K562 (cell line): ENCODE data around the gene MADCAM1. TPM values are rescaled to one million over a fixed set of nuclear protein-coding genes. Genes with fewer than 3 reads are reported as not detected.

Experiments
- ARID3A ChIP-seq: IDR thresholded peaks from 2 replicates; pipeline ENCODE4 v1.6.1; 2012; ENCODE audit warnings: low read depth, low read length, improper control_type of control experiment, borderline replicate concordance
- ATF7 ChIP-seq: fragments of 450-650 bp; IDR thresholded peaks from 2 replicates; pipeline ENCODE4 v1.7.1; 2014; ENCODE audit warnings: mild to moderate bottlenecking, moderate library complexity
- E2F4 ChIP-seq: sonication (generic); formaldehyde crosslinking; IDR thresholded peaks from 2 replicates; pipeline ENCODE4 v1.8.0; 2022; ENCODE audit warnings: mild to moderate bottlenecking, low read depth, missing genetic modification reagents
- GABPB1 ChIP-seq: sonication (generic); formaldehyde crosslinking; IDR thresholded peaks from 2 replicates; pipeline ENCODE4 v1.8.0; 2022; ENCODE audit warnings: mild to moderate bottlenecking, missing genetic modification reagents
- MAX ChIP-seq: sonication (generic); formaldehyde crosslinking; IDR thresholded peaks from 2 replicates; pipeline ENCODE4 v1.9.0; 2022; ENCODE audit warnings: mild to moderate bottlenecking, missing genetic modification reagents
- MNT ChIP-seq, 2 experiments: fragments of 450-650 bp; conservative IDR thresholded peaks; 2 replicates each; pipeline ENCODE4 v1.6.1; 2017; ENCODE audit warnings: mild to moderate bottlenecking in 2 of 2, moderate library complexity in 2 of 2
- NFYB ChIP-seq: IDR thresholded peaks from 2 replicates; pipeline ENCODE4 v1.6.1; 2011; ENCODE audit warnings: mild to moderate bottlenecking, moderate library complexity; ENCODE audit not compliant: insufficient read length; ENCODE audit errors: extremely low read depth
- RBBP5 ChIP-seq: fragments of 200-600 bp; sonication (generic); IDR thresholded peaks from 2 replicates; pipeline ENCODE4 v1.6.1; 2012; ENCODE audit warnings: borderline replicate concordance, mild to moderate bottlenecking, low read length, control low read depth, inconsistent platforms; ENCODE audit not compliant: insufficient read depth, poor library complexity, severe bottlenecking
- SLC30A9 ChIP-seq: fragments of 250-450 bp; sonication (Bioruptor Pico); IDR thresholded peaks from 2 replicates; pipeline ENCODE4 v1.8.0; 2022; ENCODE audit warnings: mild to moderate bottlenecking, moderate library complexity
- YBX1 ChIP-seq: fragments of 450-650 bp; IDR thresholded peaks from 2 replicates; pipeline ENCODE4 v1.7.1; 2016; ENCODE audit warnings: mild to moderate bottlenecking
- ZNF695 ChIP-seq: fragments of 450-650 bp; formaldehyde crosslinking; IDR thresholded peaks from 2 replicates; pipeline ENCODE4 v1.4.0; 2020; ENCODE audit warnings: mild to moderate bottlenecking, moderate library complexity
- polyA plus RNA-seq, 8 experiments: library from polyadenylated mRNA; depleted of rRNA in 4 of 8; stranded (reverse) in 5 of 8; unstranded in 3 of 8; fragments of >200 nt; fragmentation: Nextera tagmentation in 2 of 8; fragmentation: Illumina TruSeq in 1 of 8; extraction: Ambion mirVana in 2 of 8; extraction: Trizol in 1 of 8; gene quantifications; 2 replicates each; pipeline versions ENCODE4 v1.2.1 to v1.2.3, GENCODE V29; 2011 to 2014; ENCODE audit warnings: inconsistent platforms in 1 of 8, missing spikeins in 1 of 8
- total RNA-seq, 7 experiments: library from RNA; depleted of rRNA in 6 of 7; stranded (reverse); fragments of >200 nt in 6 of 7; fragmentation: Illumina TruSeq in 2 of 7; extraction: Trizol in 2 of 7; gene quantifications; 2 replicates each; pipeline versions ENCODE4 v1.2.1 to v1.2.3, GENCODE V29; 2011 to 2021; ENCODE audit warnings: low replicate concordance in 1 of 7
- TF ChIP-seq, protein P1 (sequence below): sonication (generic); formaldehyde crosslinking; IDR thresholded peaks from 2 replicates; pipeline ENCODE4 v1.8.1; 2023; ENCODE audit warnings: missing genetic modification reagents, mild to moderate bottlenecking, borderline replicate concordance

The MADCAM1 gene
- total and polyA plus RNA-seq, 9 of the 15 experiments (the other 6 are each of a cell fraction or from before 2014, with no cell fraction given), result 0.09 to 0.36 (median 0.09) TPM; not detected in 6

GRCh38 chr19:507286-508203 is 11.3 kb downstream of the MADCAM1 start, which contains the start of gene TPGS1 (continued):
- TF ChIP-seq, protein P1, sequence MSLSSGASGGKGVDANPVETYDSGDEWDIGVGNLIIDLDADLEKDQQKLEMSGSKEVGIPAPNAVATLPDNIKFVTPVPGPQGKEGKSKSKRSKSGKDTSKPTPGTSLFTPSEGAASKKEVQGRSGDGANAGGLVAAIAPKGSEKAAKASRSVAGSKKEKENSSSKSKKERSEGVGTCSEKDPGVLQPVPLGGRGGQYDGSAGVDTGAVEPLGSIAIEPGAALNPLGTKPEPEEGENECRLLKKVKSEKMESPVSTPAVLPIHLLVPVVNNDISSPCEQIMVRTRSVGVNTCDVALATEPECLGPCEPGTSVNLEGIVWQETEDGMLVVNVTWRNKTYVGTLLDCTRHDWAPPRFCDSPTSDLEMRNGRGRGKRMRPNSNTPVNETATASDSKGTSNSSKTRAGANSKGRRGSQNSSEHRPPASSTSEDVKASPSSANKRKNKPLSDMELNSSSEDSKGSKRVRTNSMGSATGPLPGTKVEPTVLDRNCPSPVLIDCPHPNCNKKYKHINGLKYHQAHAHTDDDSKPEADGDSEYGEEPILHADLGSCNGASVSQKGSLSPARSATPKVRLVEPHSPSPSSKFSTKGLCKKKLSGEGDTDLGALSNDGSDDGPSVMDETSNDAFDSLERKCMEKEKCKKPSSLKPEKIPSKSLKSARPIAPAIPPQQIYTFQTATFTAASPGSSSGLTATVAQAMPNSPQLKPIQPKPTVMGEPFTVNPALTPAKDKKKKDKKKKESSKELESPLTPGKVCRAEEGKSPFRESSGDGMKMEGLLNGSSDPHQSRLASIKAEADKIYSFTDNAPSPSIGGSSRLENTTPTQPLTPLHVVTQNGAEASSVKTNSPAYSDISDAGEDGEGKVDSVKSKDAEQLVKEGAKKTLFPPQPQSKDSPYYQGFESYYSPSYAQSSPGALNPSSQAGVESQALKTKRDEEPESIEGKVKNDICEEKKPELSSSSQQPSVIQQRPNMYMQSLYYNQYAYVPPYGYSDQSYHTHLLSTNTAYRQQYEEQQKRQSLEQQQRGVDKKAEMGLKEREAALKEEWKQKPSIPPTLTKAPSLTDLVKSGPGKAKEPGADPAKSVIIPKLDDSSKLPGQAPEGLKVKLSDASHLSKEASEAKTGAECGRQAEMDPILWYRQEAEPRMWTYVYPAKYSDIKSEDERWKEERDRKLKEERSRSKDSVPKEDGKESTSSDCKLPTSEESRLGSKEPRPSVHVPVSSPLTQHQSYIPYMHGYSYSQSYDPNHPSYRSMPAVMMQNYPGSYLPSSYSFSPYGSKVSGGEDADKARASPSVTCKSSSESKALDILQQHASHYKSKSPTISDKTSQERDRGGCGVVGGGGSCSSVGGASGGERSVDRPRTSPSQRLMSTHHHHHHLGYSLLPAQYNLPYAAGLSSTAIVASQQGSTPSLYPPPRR (CRISPR knock-in tag), result no peak
- TF ChIP-seq SLC30A9 (CRISPR knock-in tag), result no peak
- 0 out of 2 replicates have a peak, but pooled peaks have one; percentile 17 for TF ChIP-seq MAX (CRISPR knock-in tag)
- TF ChIP-seq NFYB, result no peak
- no peak for TF ChIP-seq ZNF695 (CRISPR knock-in tag)
- no peak for TF ChIP-seq E2F4 (CRISPR knock-in tag)
- peak; percentile 99 for TF ChIP-seq GABPB1 (CRISPR knock-in tag)
- TF ChIP-seq YBX1, result no peak
- TF ChIP-seq ATF7, result peak; percentile 63; the same call in 1 of the 2 replicates
- TF ChIP-seq ARID3A, result no peak
- TF ChIP-seq MNT (conservative IDR thresholded peaks at IDR 0.05), result peak in 1 of 2 experiments; percentile 53; a peak in 1 of 4 replicates
- peak; percentile 92 for TF ChIP-seq RBBP5
